Spinal cord (tissue), 10 donors: ENCODE results near the gene STARD8. TPM values are rescaled to one million over a fixed set of nuclear protein-coding genes. Genes with fewer than 3 reads are reported as not detected.

Source experiments
- DNase-seq, 6 donors: peaks; one replicate each; pipeline versions ENCODE4 v3.0.0 to v3.0.0-alpha.2; 2013 to 2015; ENCODE audit warnings: low spot score in 6 of 6, low read depth in 4 of 6
- H3K27ac ChIP-seq: one replicate; pipeline ENCODE4 v1.5.1; 2013; ENCODE audit warnings: low read depth, low read length, control low read depth
- H3K27me3 ChIP-seq: one replicate; pipeline ENCODE4 v1.6.1; 2013; ENCODE audit warnings: low read length; ENCODE audit not compliant: control insufficient read depth, insufficient read depth
- H3K36me3 ChIP-seq: one replicate; pipeline ENCODE4 v1.6.1; 2013; ENCODE audit warnings: low read length; ENCODE audit not compliant: control insufficient read depth, insufficient read depth
- H3K4me1 ChIP-seq: one replicate; pipeline ENCODE4 v1.6.1; 2013; ENCODE audit warnings: low read length; ENCODE audit not compliant: control insufficient read depth, insufficient read depth
- H3K4me3 ChIP-seq: one replicate; pipeline ENCODE4 v1.5.1; 2013; ENCODE audit warnings: low read depth, low read length, control low read depth
- H3K9me3 ChIP-seq: one replicate; pipeline ENCODE4 v1.6.1; 2013; ENCODE audit warnings: low read length; ENCODE audit not compliant: control insufficient read depth, insufficient read depth
- WGBS: methylation state at CpG from one replicate; pipeline ENCODE4 v1.1.5; 2013; ENCODE audit warnings: missing lambda C conversion rate; ENCODE audit not compliant: insufficient coverage; 5-methylcytosine and 5-hydroxymethylcytosine counted together
- polyA plus RNA-seq, 2 donors: library from polyadenylated mRNA; unstranded; fragments of 120-200 nt; gene quantifications; one replicate each; pipeline ENCODE4 v1.2.1, GENCODE V29; 2013; ENCODE audit not compliant: insufficient read length in 2 of 2
- total RNA-seq, 2 donors: library from RNA; depleted of rRNA in 1 of 2; stranded (reverse); fragments of 120-200 nt in 1 of 2; fragments of >200 nt in 1 of 2; gene quantifications; one replicate each; pipeline versions ENCODE4 v1.2.3 to v1.2.4, GENCODE V29; 2013 to 2014
- donor health status: healthy.

The STARD8 gene
- total and polyA plus RNA-seq, 4 donors = 6.8 to 9.3 (median 8.6) TPM

- no peak overlapping the region for H3K27ac ChIP-seq
- peaks cover 5% of the 10 kb centered on the region for H3K27me3 ChIP-seq
- H3K4me3 ChIP-seq = no peak overlapping the region
- no peaks in the 10 kb centered on the region for H3K4me1 ChIP-seq
- DNase-seq = no peak
- 82% methylated on average over 7 of the region's 7 CpGs for WGBS
- no peaks in the 10 kb centered on the region for H3K9me3 ChIP-seq
- H3K36me3 ChIP-seq = peaks cover 60% of the 10 kb centered on the region
These were observed 74.1 kb downstream of the STARD8 start for GRCh38 chrX:68721546-68721945.

GRCh38 chrX:68721991-68722860 lies 74.8 kb downstream of the STARD8 start:
- Histone ChIP-seq H3K27ac (no peak overlapping the region), H3K4me1 (no peaks in the 10 kb centered on the region), H3K36me3 (peaks cover 56% of the 10 kb centered on the region), H3K27me3 (peaks cover 5% of the 10 kb centered on the region), H3K9me3 (no peaks in the 10 kb centered on the region), H3K4me3 (no peak overlapping the region)
- DNase-seq = no peak
- WGBS = 68% methylated on average over 16 of the region's 16 CpGs

- peaks cover 44% of the 10 kb centered on the region for H3K36me3 ChIP-seq
- H3K27me3 ChIP-seq = peaks cover 5% of the 10 kb centered on the region
- 84% methylated on average over 24 of the region's 24 CpGs for WGBS
- H3K4me1 ChIP-seq = no peaks in the 10 kb centered on the region
- H3K4me3 ChIP-seq = no peak overlapping the region
- H3K27ac ChIP-seq = no peak overlapping the region
- no peak for DNase-seq
- H3K9me3 ChIP-seq = no peaks in the 10 kb centered on the region
These were observed 76.2 kb downstream of the STARD8 start for GRCh38 chrX:68723491-68724155.

GRCh38 chrX:68724531-68725020 lies 77.1 kb downstream of the STARD8 start:
- H3K27ac ChIP-seq = no peak overlapping the region
- no peak overlapping the region for H3K4me3 ChIP-seq
- H3K36me3 ChIP-seq = peaks cover 41% of the 10 kb centered on the region
- no peak for DNase-seq
- no peaks in the 10 kb centered on the region for H3K9me3 ChIP-seq
- peaks cover 5% of the 10 kb centered on the region for H3K27me3 ChIP-seq
- 68% methylated on average over 10 of the region's 10 CpGs for WGBS
- no peaks in the 10 kb centered on the region for H3K4me1 ChIP-seq

- Histone ChIP-seq H3K4me3 (no peak overlapping the region), H3K27me3 (peaks cover 5% of the 10 kb centered on the region)
These were observed 78.4 kb downstream of the STARD8 start for GRCh38 chrX:68725756-68726365.

GRCh38 chrX:68726366-68726765 lies 78.9 kb downstream of the STARD8 start:
- Histone ChIP-seq H3K27ac (no peak overlapping the region), H3K27me3 (peaks cover 5% of the 10 kb centered on the region), H3K4me3 (no peak overlapping the region), H3K4me1 (no peaks in the 10 kb centered on the region), H3K9me3 (no peaks in the 10 kb centered on the region), H3K36me3 (peaks cover 29% of the 10 kb centered on the region)
- 59% methylated on average over 4 of the region's 7 CpGs for WGBS
- no peak for DNase-seq

More at GRCh38 chrX:68725756-68726365, 78.4 kb downstream of the STARD8 start:
- 90% methylated on average over 2 of the region's 4 CpGs for WGBS
- H3K4me1 ChIP-seq = no peaks in the 10 kb centered on the region
- no peaks in the 10 kb centered on the region for H3K9me3 ChIP-seq
- DNase-seq = no peak
- peaks cover 33% of the 10 kb centered on the region for H3K36me3 ChIP-seq
- H3K27ac ChIP-seq = no peak overlapping the region

- H3K4me3 ChIP-seq = no peak overlapping the region
- H3K4me1 ChIP-seq = no peaks in the 10 kb centered on the region
- H3K36me3 ChIP-seq = peaks cover 17% of the 10 kb centered on the region
- H3K27ac ChIP-seq = no peak overlapping the region
- no peak for DNase-seq
- H3K27me3 ChIP-seq = peaks cover 2% of the 10 kb centered on the region
- WGBS = 84% methylated on average over 4 of the region's 4 CpGs
- H3K9me3 ChIP-seq = no peaks in the 10 kb centered on the region
These were observed 80.2 kb downstream of the STARD8 start for GRCh38 chrX:68727696-68728095.

- 77% methylated on average over 5 of the region's 5 CpGs for WGBS
These were observed 80.7 kb downstream of the STARD8 start for GRCh38 chrX:68728186-68728585.

GRCh38 chrX:68731254-68731653 lies 83.8 kb downstream of the STARD8 start:
- Histone ChIP-seq H3K9me3 (no peaks in the 10 kb centered on the region), H3K27ac (no peak overlapping the region), H3K27me3 (no peaks in the 10 kb centered on the region), H3K4me3 (no peak overlapping the region), H3K36me3 (no peaks in the 10 kb centered on the region), H3K4me1 (no peaks in the 10 kb centered on the region)
- 80% methylated on average over 1 of the region's 2 CpGs for WGBS
- DNase-seq = no peak

More at GRCh38 chrX:68728186-68728585, 80.7 kb downstream of the STARD8 start:
- Histone ChIP-seq H3K27me3 (peaks cover 2% of the 10 kb centered on the region), H3K27ac (no peak overlapping the region), H3K4me1 (no peaks in the 10 kb centered on the region), H3K9me3 (no peaks in the 10 kb centered on the region), H3K4me3 (no peak overlapping the region), H3K36me3 (peaks cover 16% of the 10 kb centered on the region)
- no peak for DNase-seq
